Measurements from ENCODE around the gene UQCRQ.

Gene UQCRQ

GRCh38 chr5:132822650-132823480 is 43.6 kb upstream of the UQCRQ start:
- CTCF ChIA-PET, result interaction anchor here (0.8 to 3.0 kb wide), 13 partner anchors 8 to 436 kb away, joined by 3 to 12 read pairs (median 3); no protein-coding TSS in a partner anchor
- POLR2A ChIA-PET, result no interaction called here

GRCh38 chr5:132823481-132824050 is 42.9 kb upstream of the UQCRQ start:
- H3K4me1 ChIP-seq (ENCODE audit: control extremely low read depth in 1 of 4, control insufficient read depth in 4 of 4, insufficient read depth in 4 of 4, low read length in 3 of 4), result peaks cover 0 to 32% (median 22%) of the 10 kb centered on the region in 4 experiments
- CTCF ChIA-PET, result interaction anchor here (0.6 to 2.7 kb wide), 13 partner anchors 8 to 437 kb away, joined by 3 to 7 read pairs (median 3); no protein-coding TSS in a partner anchor
- H3K27ac ChIP-seq (ENCODE audit: insufficient read depth in 1 of 2, low read depth in 1 of 2, low read length in 2 of 2, poor library complexity in 1 of 2, severe bottlenecking in 2 of 2), result no peak overlapping the region
- H3K9me3 ChIP-seq (ENCODE audit: control extremely low read depth in 1 of 5, control insufficient read depth in 4 of 5, insufficient read depth in 2 of 5, low read depth in 1 of 5, low read length in 4 of 5), result no peaks in the 10 kb centered on the region
- peaks cover 0 to 76% (median 39%) of the 10 kb centered on the region in 5 experiments for H3K27me3 ChIP-seq (replicated peaks in 2 of 5; ENCODE audit: control insufficient read depth in 4 of 5, insufficient read depth in 5 of 5, low read length in 4 of 5)
- no peaks in the 10 kb centered on the region for H3K36me3 ChIP-seq (ENCODE audit: control insufficient read depth in 4 of 4, insufficient read depth in 4 of 4, low read length in 3 of 4)
- POLR2A ChIA-PET, result no interaction called here
- WGBS (ENCODE audit: insufficient coverage), result 82% methylated on average over 3 of the region's 7 CpGs
- DNase-seq, result no peak
- H3K4me3 ChIP-seq (ENCODE audit: control insufficient read depth in 1 of 7, extremely low read depth in 1 of 7, insufficient read depth in 4 of 7, low read depth in 2 of 7, low read length in 6 of 7), result peak overlapping the region in 2 of 7 experiments; percentile 59 to 61

More at GRCh38 chr5:132822650-132823480, 43.6 kb upstream of the UQCRQ start:
- Histone ChIP-seq H3K4me1 (ENCODE audit: control extremely low read depth in 1 of 4, control insufficient read depth in 4 of 4, insufficient read depth in 4 of 4, low read length in 3 of 4) (peaks cover 0 to 32% (median 22%) of the 10 kb centered on the region in 4 experiments), H3K4me3 (ENCODE audit: control insufficient read depth in 1 of 7, extremely low read depth in 1 of 7, insufficient read depth in 4 of 7, low read depth in 2 of 7, low read length in 6 of 7) (peak overlapping the region in 6 of 7 experiments; percentile 4 to 63 (median 50)), H3K36me3 (ENCODE audit: control insufficient read depth in 4 of 4, insufficient read depth in 4 of 4, low read length in 3 of 4) (no peaks in the 10 kb centered on the region), H3K27ac (ENCODE audit: insufficient read depth in 1 of 2, low read depth in 1 of 2, low read length in 2 of 2, poor library complexity in 1 of 2, severe bottlenecking in 2 of 2) (no peak overlapping the region), H3K27me3 (replicated peaks in 2 of 5; ENCODE audit: control insufficient read depth in 4 of 5, insufficient read depth in 5 of 5, low read length in 4 of 5) (peaks cover 0 to 73% (median 35%) of the 10 kb centered on the region in 5 experiments), H3K9me3 (ENCODE audit: control extremely low read depth in 1 of 5, control insufficient read depth in 4 of 5, insufficient read depth in 2 of 5, low read depth in 1 of 5, low read length in 4 of 5) (no peaks in the 10 kb centered on the region)
- 23% methylated on average over 59 of the region's 68 CpGs for WGBS (ENCODE audit: insufficient coverage)
- DNase-seq, result peak in 2 of 3 donors; percentile 57 to 64

- Histone ChIP-seq H3K4me3 (ENCODE audit: control insufficient read depth in 1 of 7, extremely low read depth in 1 of 7, insufficient read depth in 4 of 7, low read depth in 2 of 7, low read length in 6 of 7) (no peak overlapping the region), H3K36me3 (ENCODE audit: control insufficient read depth in 4 of 4, insufficient read depth in 4 of 4, low read length in 3 of 4) (no peaks in the 10 kb centered on the region), H3K27ac (ENCODE audit: insufficient read depth in 1 of 2, low read depth in 1 of 2, low read length in 2 of 2, poor library complexity in 1 of 2, severe bottlenecking in 2 of 2) (no peak overlapping the region), H3K27me3 (replicated peaks in 2 of 5; ENCODE audit: control insufficient read depth in 4 of 5, insufficient read depth in 5 of 5, low read length in 4 of 5) (peaks cover 0 to 76% (median 41%) of the 10 kb centered on the region in 5 experiments), H3K9me3 (ENCODE audit: control extremely low read depth in 1 of 5, control insufficient read depth in 4 of 5, insufficient read depth in 2 of 5, low read depth in 1 of 5, low read length in 4 of 5) (no peaks in the 10 kb centered on the region), H3K4me1 (ENCODE audit: control extremely low read depth in 1 of 4, control insufficient read depth in 4 of 4, insufficient read depth in 4 of 4, low read length in 3 of 4) (peaks cover 0 to 33% (median 23%) of the 10 kb centered on the region in 4 experiments)
- CTCF ChIA-PET, result interaction anchor here (0.6 to 7.8 kb wide), 10 partner anchors 9 to 70 kb away, joined by 3 to 86 read pairs (median 4); partner anchors contain the start of gene LEAP2
- no peak for DNase-seq
- 90% methylated on average over 2 of the region's 3 CpGs for WGBS (ENCODE audit: insufficient coverage)
- POLR2A ChIA-PET, result no interaction called here
These were observed 42.0 kb upstream of the UQCRQ start for GRCh38 chr5:132824426-132824825.

DNA sequence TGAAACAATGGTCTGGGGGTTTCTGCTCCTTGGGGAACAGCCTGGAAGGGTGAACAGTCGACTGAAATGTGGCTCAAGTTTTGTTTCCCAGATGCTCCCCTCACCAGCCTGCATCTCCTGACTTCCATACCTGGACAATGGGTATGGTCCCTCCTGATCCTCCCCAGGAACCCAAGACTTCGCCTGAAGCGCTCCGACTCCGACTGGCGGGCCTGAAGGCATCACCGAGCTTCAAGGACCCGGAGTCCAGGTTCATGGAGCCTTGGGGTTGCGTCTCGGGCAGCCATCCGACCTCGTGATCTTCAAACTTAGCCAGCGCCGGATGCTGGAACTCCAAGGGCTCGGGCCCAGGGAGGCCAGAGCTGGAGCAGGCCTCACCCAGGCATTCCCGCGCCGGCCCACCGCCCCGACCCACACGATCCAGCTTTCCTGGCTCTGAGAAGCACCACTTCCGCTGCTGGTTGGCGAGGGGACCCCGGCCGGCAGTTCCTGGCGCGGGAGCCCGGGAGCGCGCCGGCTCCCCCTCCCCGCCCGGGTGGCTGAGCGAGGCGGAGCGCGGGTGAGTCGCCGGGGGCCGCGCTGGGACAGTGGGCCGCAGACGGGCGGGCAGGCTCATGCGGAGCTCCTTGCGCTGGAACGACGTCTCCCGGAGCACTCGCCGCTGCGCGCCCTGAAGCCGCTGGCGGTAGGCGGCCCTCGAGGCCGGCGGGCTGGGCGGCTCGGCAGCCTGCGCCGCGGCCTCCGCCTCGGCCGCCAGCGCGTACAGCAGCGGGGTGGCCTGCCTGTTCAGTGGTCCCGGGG is 41.2 kb upstream of the UQCRQ start:
- Histone ChIP-seq H3K4me1 (ENCODE audit: control extremely low read depth in 1 of 4, control insufficient read depth in 4 of 4, insufficient read depth in 4 of 4, low read length in 3 of 4) (peaks cover 0 to 30% (median 26%) of the 10 kb centered on the region in 4 experiments), H3K27ac (ENCODE audit: insufficient read depth in 1 of 2, low read depth in 1 of 2, low read length in 2 of 2, poor library complexity in 1 of 2, severe bottlenecking in 2 of 2) (no peak overlapping the region), H3K4me3 (ENCODE audit: control insufficient read depth in 1 of 7, extremely low read depth in 1 of 7, insufficient read depth in 4 of 7, low read depth in 2 of 7, low read length in 6 of 7) (peak overlapping the region in 5 of 7 experiments; percentile 18 to 70 (median 60)), H3K27me3 (replicated peaks in 2 of 5; ENCODE audit: control insufficient read depth in 4 of 5, insufficient read depth in 5 of 5, low read length in 4 of 5) (peaks cover 0 to 77% (median 43%) of the 10 kb centered on the region in 5 experiments), H3K36me3 (ENCODE audit: control insufficient read depth in 4 of 4, insufficient read depth in 4 of 4, low read length in 3 of 4) (no peaks in the 10 kb centered on the region), H3K9me3 (ENCODE audit: control extremely low read depth in 1 of 5, control insufficient read depth in 4 of 5, insufficient read depth in 2 of 5, low read depth in 1 of 5, low read length in 4 of 5) (no peaks in the 10 kb centered on the region)
- peak in 2 of 3 donors; percentile 28 to 50 for DNase-seq
- ChIA-PET POLR2A (interaction anchor here (1.2 kb wide), 1 partner anchor 41 kb away, joined by 3 read pairs; the partner anchor contains the start of genes GDF9 and UQCRQ), CTCF (interaction anchor here (1.0 to 7.8 kb wide), 10 partner anchors 10 to 319 kb away, joined by 3 to 86 read pairs (median 4); partner anchors contain the start of gene LEAP2)
- 15% methylated on average over 66 of the region's 71 CpGs for WGBS (ENCODE audit: insufficient coverage)

DNA sequence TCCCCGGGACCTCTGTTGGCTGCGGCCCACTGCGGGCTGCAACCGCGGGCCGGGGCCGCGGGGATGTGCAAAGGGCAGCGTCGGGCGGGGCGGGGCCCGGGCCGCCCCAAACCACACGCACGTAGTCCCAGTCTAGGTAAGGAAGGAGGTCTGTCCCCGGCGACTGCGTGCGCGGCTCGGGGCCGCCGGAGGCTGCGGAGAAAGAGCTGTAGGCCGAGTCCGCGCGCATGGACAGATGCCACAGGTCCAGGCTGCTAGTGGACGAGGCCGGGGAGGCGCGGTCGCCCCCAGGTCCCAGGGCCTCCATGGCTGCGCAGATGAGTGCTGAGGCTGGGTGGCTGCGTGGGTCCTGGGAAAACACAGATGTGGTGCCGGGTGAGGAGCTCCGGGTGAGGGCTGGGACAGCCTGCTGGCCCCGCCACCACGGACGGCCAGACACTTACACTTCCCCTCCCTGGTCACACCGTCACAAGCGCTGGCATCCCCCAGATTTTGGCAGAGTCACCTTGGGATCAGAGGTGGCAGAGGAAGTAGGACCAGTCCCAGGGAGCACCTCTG is 40.5 kb upstream of the UQCRQ start:
- Histone ChIP-seq H3K27me3 (replicated peaks in 2 of 5; ENCODE audit: control insufficient read depth in 4 of 5, insufficient read depth in 5 of 5, low read length in 4 of 5) (peaks cover 0 to 80% (median 46%) of the 10 kb centered on the region in 5 experiments), H3K9me3 (ENCODE audit: control extremely low read depth in 1 of 5, control insufficient read depth in 4 of 5, insufficient read depth in 2 of 5, low read depth in 1 of 5, low read length in 4 of 5) (no peaks in the 10 kb centered on the region), H3K4me1 (ENCODE audit: control extremely low read depth in 1 of 4, control insufficient read depth in 4 of 4, insufficient read depth in 4 of 4, low read length in 3 of 4) (peaks cover 0 to 35% (median 30%) of the 10 kb centered on the region in 4 experiments), H3K4me3 (ENCODE audit: control insufficient read depth in 1 of 7, extremely low read depth in 1 of 7, insufficient read depth in 4 of 7, low read depth in 2 of 7, low read length in 6 of 7) (peak overlapping the region in 5 of 7 experiments; percentile 18 to 70 (median 60)), H3K36me3 (ENCODE audit: control insufficient read depth in 4 of 4, insufficient read depth in 4 of 4, low read length in 3 of 4) (no peaks in the 10 kb centered on the region), H3K27ac (ENCODE audit: insufficient read depth in 1 of 2, low read depth in 1 of 2, low read length in 2 of 2, poor library complexity in 1 of 2, severe bottlenecking in 2 of 2) (no peak overlapping the region)
- DNase-seq, result peak in 1 of 3 donors; percentile 33
- CTCF ChIA-PET, result interaction anchor here (1.0 to 7.8 kb wide), 7 partner anchors 17 to 320 kb away, joined by 3 to 86 read pairs (median 5); partner anchors contain the start of gene LEAP2
- POLR2A ChIA-PET, result interaction anchor here (1.2 kb wide), 1 partner anchor 41 kb away, joined by 3 read pairs; the partner anchor contains the start of genes GDF9 and UQCRQ
- WGBS (ENCODE audit: insufficient coverage), result 12% methylated on average over 33 of the region's 43 CpGs

GRCh38 chr5:132826424-132827082 is 39.9 kb upstream of the UQCRQ start:
- peaks cover 0 to 35% (median 30%) of the 10 kb centered on the region in 4 experiments for H3K4me1 ChIP-seq (ENCODE audit: control extremely low read depth in 1 of 4, control insufficient read depth in 4 of 4, insufficient read depth in 4 of 4, low read length in 3 of 4)
- H3K27me3 ChIP-seq (replicated peaks in 2 of 5; ENCODE audit: control insufficient read depth in 4 of 5, insufficient read depth in 5 of 5, low read length in 4 of 5), result peaks cover 0 to 83% (median 49%) of the 10 kb centered on the region in 5 experiments
- no peak overlapping the region for H3K4me3 ChIP-seq (ENCODE audit: control insufficient read depth in 1 of 7, extremely low read depth in 1 of 7, insufficient read depth in 4 of 7, low read depth in 2 of 7, low read length in 6 of 7)
- no peak for DNase-seq
- H3K36me3 ChIP-seq (ENCODE audit: control insufficient read depth in 4 of 4, insufficient read depth in 4 of 4, low read length in 3 of 4), result no peaks in the 10 kb centered on the region
- ChIA-PET CTCF (interaction anchor here (0.6 to 7.8 kb wide), 7 partner anchors 33 to 300 kb away, joined by 3 to 86 read pairs (median 5); partner anchors contain the start of gene LEAP2), POLR2A (interaction anchor here (1.2 kb wide), 1 partner anchor 40 kb away, joined by 3 read pairs; the partner anchor contains the start of genes GDF9 and UQCRQ)
- 77% methylated on average over 3 of the region's 6 CpGs for WGBS (ENCODE audit: insufficient coverage)
- H3K9me3 ChIP-seq (ENCODE audit: control extremely low read depth in 1 of 5, control insufficient read depth in 4 of 5, insufficient read depth in 2 of 5, low read depth in 1 of 5, low read length in 4 of 5), result no peaks in the 10 kb centered on the region
- H3K27ac ChIP-seq (ENCODE audit: insufficient read depth in 1 of 2, low read depth in 1 of 2, low read length in 2 of 2, poor library complexity in 1 of 2, severe bottlenecking in 2 of 2), result no peak overlapping the region

Measured in common myeloid progenitor, CD34-positive (primary cell).